ENCODE data around the gene CAST. TPM values are rescaled to one million over a fixed set of nuclear protein-coding genes. Genes with fewer than 3 reads are reported as not detected.
"Not testable (repeated sequence)": the region's sequence is repeated elsewhere in the genome, so short reads cannot be mapped to it uniquely, and the experiment has no call there.

Gene CAST
- total RNA-seq, 1 donor from 2014 or later = 13.4 TPM

DNA sequence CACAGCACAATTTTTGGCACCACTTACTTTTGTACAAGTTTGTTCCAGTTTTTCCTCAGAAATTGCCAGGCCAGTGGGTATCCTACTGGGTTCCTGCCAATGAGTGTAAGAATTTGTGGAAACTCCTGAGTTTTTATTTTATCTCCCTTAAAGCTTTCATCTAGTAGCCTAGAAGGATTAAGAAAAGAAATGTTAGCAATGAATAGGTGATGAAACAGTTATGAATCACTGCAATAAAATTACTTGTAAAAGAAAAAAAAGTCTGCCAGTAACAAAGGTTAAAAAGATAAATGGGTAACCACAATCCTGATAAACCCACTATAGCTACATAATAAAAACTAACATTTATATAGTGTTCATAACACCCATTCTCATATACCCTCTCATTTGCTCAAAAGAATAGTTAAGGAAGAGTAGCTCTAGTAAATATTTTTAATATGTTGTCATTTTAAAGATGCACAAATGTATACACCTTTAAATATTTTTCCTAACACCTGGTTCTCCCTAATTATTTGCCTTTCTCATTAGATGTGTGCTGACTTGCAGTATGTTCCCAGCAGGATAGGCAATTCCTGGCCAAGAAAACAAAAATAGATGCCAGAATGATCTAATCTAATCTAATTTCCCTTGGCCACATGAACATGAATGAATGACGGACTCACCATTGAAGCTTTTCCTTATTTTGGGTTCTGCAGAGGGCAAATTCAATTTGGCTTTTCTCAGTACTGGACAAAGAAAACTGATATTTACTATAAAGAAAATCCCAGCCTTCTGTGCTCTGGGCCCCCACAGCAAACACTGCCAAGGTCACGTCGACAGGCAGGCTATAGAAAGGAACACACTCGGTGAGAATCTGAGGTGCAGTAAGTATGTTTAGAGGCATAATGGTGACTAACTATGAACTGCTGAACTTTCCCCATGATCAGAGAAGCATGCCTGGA, 119.1 kb downstream of the CAST start:
- no peak for DNase-seq

DNA sequence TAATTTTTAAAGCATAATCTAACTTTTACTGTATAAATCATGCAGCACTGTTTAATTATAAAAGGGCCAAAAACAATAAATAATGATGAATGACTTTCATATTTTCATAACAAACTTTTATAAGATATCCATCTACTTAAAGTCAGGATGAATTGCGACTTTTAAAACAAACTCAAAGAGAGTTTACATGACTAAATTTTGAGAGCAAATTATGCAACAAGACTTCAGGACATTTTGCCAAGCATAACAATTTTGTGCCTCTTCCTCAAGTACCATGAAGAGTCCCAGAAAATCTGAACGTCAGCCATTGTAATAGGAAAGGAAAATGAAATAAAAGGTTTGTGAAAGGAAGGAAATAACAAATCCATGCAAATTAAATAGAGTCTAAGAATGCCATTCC, 121.2 kb downstream of the CAST start:
- no peak for DNase-seq

DNA sequence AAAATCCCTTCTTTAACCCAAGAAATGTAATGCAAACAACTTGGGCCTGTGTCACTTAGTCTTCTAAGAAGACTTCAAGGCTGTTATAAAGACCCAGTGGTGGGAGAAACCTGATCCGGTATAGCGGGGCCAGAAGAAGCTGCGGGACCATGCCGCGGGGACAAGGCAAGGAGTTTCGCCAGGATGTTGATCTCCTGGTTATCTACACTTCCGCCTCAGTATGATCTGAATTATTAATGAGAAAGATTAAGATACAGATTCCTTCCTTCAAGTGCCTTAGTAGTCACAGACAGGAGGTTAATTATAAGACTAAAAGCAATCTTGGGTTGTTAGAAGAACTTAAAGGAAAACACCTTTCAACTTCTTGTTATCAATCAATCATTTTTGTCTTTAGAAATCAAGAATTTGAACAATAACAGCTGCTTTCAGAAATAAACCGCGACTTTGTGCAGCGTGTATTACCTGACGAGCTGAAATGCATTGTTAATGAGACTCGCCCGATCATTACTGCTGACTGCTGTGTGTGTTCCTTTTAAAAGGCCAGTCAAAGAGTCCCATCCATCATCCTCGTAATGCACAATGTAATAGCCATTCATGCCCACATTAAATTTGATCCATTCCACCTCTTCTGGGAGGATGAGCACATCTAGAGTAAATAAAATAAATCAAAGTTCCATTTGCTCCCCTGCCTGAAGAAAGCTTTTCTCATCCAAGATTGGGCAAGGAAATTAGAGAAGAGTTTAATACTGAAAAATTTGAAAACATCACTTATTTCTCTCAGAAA, 123.3 kb downstream of the CAST start:
- DNase-seq = no peak

DNA sequence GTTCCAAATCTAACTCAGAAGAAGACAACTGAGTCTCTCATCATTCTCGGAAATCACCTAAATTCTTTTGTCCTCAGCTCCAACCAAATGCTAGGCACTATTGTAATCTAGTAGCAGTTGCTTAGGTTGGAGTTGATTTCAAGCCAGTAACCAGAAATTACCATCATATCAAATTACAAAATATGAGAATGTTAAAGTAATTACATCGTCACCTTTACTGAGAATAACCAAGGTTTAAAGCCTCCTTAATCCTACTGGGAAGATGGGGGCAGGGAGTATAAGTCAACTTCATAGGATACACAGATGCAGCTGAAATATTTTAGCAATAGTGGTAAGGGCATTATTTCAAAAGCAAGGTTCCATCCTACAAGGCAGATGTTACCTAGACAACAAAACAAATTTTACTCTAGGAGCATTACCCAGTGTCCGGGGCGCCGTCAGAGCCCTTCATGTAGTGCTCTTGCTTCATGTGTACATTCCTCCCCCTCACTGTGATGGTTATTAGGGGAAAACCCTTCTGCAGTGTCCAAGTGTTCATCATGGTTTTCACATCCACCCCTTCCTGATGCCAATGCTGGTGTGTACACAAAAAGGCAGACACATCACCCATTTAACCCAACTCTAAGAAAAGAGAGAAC, 126.1 kb downstream of the CAST start:
- DNase-seq = no peak

DNA sequence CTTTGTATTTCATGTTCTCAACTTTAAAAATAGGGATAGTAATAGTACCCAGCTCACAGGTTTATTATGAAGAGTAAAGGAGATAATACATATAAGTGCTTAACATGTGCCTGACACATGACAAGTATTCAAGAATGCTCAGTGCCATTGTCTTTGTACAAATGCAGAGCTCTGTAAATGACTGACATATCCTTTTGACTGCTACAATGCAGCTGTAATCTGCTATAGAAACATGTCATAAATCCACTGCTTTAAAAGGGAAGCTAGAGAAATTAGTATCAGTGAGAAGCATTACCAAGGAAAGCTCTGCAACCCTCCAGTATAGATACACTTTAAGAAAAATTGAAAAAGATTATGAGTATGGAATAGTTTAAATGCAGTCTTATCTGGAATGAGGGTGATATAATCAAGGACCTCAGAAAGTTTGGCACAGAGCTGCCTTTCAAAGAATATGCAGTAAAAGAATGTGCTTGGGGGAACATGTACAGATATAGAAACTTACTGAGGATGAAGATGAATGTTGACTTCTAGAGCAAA, 127.7 kb downstream of the CAST start:
- DNase-seq = no peak

DNA sequence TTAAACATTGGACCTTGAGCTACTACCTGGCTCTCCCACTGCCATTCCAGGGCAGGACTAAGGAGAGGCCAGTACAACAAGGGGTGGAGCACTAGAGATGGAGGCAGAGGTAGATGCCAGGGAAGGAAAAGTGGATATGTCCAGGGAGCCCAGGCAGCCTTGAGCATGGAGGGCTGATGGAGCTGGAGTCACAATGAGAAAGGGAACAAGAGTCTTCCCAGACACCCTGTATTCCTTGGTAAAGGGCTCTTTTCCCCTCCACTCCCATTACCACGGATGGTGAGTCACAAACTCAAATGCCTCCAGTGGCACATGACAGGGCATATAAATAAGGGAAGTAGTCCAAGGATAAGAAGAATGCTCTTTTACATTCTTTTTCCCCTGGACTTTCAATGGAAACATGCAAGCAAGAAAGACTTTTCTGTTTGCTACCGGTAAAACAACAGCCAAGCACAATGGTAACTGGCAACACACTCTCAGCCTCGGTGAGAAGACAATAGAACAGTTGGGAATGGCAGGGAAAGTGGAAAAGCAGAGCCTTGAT, 128.9 kb downstream of the CAST start:
- no peak for DNase-seq

DNA sequence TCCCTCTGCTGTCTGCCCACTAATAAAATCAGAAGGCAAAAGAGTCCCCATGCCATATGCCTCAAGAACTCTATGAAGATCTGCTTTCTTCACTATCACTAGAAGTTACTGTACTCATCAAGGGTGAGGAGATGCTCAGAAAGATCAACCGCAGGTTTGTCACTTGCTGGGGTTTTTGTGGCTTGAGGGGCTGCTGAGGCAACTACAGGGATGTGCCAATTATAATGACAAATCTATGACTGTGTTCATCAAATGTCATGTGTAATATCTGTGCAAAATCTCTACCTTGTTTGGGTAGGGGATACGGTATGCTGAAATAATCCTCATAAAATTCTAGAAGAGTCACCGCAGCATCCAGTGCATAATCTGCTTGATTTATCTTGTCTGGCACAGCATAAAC, 132.6 kb downstream of the CAST start:
- no peak for DNase-seq

DNA sequence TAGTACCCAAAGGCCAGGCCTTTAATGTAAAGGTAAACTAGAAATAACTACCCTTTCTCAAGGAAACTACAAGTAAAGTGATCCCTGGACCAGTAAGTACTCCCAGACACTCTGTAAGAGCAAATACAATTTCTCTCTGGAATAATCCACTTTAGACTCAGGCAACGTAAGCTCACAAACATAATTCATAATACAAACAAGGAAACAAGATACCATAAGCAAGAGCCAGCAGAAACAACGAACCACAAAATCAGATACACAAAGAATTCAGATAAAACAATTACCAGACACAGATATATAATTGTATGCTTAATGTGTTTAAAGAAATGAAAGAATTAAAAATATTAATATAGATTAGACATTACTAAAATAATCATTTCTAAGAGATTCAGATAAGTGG, 133.4 kb downstream of the CAST start:
- no peak for DNase-seq

DNA sequence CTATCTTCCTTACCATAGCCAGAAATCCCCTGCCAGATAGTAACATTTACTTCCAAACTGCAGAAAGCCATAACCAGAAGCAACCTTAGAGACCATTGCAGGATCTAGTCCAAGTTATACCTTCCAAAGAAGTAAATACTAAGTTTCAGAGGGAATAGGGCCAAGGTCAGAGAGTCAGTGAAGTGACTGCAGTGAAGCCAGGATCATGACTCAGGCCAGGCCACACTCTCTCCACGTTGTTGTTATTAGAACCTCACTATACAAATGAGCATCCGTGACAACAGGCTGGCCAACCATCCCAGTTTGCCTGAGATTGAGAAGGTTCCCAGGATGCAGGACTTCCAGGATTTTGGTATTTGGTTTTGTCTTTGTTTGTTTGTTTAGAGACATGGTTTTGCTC, 134.3 kb downstream of the CAST start:
- DNase-seq = no peak

DNA sequence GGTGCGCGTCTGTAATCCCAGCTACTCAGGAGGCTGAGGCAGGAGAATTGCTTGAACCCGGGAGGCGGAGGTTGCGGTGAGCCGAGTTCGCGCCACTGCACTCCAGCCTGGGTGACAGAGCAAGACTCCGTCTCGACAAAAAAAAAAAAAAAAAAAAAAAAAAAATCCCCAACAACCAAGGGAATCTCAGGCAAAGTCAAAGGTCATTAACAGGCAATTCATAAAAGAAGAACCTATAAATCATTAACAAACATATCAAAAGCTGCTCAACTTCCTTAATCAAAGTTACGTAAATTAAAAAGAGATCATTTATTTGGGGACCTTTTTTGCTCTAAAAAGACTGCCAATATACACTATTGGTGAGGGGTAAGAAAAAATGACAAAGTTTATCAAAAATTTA, 139.5 kb downstream of the CAST start:
- DNase-seq = not testable (repeated sequence)

DNA sequence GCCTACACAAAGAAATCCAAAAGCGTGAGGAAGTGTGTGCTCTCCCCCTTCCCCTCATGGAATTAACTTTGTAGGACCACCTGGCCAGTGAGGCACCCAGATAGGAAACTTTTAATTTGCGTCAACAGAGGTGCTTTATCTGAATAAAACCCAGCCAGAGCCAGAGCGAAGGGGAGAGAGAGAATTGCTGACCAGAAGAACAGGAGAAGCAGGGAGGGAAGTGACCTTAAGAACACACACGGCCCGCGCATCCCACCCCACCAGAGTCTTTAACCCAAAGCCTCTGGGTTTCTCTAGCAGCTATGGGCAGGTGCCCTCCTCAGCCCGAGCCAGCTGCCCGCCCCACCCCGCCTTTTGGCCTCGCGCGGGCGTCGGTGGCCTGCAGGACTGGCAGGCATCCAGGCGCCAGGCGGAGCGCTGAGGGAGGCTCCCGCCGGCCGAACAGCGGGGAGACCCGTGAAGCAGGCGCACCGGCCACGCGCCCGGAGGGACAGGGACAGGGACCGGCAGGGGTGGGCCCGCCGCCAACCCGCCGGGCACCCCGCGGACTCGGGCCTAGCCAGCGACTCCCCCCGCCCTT, 145.0 kb downstream of the CAST start:
- DNase-seq = peak; percentile 61

DNA sequence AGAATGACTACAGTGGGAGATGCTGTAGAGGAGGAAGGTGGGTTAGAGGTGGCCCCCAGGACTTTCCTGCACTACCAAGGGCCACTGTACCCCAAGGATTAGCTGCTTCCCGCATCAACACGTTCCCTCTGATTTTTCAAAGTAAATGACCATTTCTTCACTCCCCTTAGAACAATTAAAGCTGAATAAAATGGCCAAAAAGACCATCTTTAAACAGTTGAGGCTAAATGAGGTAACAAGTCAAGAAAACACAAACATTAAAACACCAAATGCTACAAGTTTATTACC, 146.3 kb downstream of the CAST start:
- no peak for DNase-seq

DNA sequence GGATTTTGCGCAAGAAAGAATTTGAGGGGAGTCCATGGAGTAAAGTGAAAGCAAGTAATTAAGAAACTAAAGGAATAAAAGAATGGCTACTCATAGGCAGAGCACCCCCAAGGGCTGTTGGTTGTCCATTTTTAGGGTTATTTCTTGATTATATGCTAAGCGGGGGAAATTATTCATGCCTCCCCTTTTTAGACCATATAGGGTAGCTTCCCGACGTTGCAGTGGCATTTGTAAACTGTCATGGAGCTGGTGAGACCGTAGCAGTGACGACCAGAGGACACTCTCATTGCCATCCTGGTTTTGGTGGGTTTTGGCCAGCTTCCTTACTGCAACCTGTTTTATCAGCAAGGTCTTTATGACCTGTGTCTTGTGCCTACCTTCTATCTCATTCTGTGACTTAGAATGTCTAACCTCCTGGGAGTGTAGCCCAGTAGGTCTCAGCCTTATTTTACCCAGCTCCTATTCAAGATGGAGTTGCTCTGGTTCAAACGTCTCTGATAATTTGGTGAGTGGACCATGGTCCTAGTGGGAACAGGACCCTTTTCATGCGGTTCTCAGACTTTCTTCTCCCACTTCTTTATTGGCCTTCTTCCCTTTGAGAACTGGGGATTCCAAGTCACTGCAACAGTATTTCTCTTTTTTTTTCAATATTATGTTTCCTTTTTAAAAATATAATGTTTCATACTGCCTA, 146.8 kb downstream of the CAST start:
- no peak for DNase-seq

DNA sequence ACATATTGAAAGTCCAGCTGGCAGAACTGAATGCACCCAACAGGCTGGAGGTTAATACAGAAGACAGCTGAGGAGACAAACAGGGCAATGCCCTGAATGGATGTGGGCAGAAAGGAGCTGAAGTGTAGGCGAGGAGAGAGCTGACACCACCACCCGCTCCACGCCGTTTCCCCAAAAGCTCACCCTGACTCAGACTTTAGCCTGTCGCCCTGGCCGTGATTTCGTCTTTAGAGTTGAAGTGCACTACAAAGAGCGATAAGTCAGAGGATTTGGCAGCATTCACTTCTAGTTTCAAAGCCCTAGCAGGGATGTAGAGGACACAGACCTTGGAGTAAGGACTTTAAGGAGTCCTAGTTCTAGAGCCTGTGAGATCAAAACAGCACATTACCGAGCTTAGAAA, 147.7 kb downstream of the CAST start:
- no peak for DNase-seq

DNA sequence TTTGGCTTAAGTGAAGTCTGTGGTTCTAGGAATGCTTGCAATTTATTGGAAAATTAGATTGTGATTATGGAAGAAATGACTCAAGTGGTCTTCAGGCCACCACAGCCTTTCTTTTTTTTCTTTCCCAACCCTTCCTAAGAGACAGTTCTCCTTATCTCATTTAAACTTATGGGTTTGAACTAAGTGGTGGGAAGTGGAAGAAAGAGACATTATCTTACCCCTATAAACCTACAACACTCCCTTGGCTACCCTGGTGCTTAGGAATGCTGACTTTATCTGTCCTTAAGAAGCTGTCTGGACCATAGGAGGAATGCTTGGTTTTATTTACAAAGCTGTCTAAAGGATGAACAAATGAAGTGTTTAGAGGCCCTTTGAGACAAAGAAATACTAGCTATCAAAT, 150.7 kb downstream of the CAST start:
- no peak for DNase-seq

DNA sequence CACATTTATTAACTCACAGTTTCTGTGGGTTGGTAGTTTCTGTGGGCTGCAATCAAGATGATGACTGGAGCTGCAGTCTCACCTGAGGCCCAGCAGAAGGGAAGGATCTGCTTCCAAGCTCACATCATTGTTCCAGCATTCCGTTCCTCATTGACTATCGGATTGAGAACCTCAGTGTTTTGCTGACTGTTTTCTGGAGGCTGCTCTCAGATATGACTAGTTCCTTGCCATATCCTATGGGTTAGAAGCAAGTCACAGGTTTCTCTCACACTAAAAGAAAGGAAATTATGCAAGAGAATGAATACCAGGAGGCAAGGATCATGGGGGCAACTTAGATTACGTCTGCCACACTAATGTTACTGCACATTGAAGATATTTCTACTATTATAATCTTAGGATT, 151.9 kb downstream of the CAST start:
- no peak for DNase-seq

DNA sequence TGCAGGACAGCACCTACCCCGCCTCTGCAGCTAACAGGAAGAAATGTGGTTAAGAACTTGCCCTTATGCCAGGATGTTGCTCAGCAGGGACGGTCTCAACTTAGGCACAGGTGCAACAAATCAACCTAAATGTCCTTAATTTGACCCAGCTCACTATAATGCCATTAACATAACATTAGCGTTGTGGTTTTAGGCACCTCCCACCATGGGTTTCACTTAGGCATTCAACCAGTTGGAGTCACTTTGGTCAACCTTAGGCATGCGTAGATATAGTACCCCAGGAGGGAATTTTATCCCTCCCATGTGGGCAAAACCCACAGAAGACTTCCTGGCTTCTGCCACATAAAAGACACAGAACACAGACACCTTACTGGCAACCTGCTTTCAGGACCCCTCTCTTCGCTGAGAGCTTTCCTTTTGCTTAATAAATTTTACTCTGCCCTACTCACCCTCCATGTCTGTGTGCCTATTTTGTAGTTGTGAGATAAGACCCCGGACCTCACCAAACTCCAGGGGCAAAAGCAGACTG, 154.3 kb downstream of the CAST start:
- DNase-seq = no peak

DNA sequence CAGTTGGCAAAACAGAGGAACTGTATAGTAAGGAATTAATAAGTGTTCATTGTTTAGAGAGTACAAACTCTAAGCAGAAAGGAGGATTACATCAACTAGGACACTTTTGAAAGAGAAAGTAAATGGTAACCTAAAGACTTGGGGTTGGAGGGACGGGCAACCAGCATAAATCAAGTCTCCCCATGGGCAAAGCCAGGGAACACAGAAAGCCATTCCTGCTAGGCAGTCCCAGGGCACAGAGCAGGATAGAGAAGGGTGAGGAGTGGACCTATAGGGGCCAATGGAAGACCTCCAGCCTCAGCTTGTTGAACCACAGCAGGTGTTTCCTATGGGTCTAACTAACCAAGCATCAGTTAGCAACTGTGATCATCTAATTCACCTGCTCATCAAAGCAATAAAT, 154.8 kb downstream of the CAST start:
- no peak for DNase-seq

DNA sequence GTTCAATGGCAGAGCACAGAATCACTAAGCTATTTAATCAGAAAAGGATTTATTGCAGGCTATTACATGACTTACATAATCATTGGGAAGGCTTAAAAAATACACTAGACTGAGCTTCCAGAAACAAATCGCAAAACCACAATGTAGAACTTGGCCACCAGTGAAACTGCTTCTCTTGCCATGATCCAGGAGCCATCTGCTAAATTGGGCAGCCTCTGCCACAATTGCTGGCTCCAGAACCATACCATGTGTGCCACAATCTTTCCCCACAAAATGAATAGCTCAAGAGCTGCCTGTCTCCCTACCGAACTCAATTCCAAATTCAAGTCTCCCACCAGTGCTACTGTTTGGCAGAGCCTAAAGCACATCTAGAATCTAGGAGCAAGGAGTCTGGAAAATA, 155.3 kb downstream of the CAST start:
- no peak for DNase-seq

DNA sequence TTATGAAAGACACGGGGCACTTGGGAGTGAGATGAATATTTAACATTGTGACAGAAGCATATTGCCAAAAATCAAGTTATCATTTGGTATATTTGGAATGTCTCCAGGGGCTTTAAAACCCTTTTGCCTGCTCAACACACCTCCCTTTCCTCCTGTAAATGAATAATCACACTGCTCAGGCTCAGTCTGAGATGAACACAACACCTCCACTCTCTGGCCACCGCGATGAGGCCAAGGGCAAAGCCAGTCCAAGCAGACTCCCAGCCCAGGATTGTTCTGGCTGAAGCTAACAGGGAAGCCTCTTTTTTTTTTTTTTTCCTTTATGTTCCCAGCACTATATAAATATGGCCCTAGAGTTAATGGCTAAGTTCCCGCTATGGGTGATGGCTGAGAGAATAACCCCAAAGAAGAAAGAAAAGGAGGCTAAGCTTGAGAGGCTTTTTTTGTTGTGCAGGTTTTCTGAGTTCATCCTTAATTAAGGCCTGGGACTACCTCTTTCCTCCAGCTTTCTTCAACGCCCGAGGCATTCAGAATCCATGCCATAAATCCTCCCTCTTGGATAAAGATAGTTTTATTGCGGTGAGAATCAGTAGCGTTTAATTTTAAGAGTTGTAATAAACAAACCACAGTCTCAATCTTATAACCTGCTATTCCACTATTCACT, 156.1 kb downstream of the CAST start:
- no peak for DNase-seq

DNA sequence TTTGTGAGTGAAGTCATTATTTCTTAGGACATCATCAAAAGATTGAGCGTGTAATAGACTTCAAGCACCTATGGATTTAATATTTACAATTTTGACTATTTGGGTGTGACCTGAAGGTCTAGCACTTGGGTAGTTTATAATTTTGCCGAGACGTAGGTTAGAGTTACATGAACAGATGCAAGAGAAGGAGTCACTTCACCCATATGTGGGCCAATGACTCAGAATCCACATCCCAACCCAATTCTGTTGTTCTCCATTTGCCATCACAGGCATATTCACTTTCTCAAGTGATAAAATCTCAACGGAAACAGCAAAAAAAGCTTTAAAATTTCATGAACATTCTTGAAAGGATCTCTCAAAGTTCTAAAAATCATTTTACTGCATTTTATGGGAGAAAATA, 157.6 kb downstream of the CAST start:
- DNase-seq = no peak

Data from occipital lobe (tissue), 2 donors.